ENCODE results near the gene CARD8. TPM values are rescaled to one million over a fixed set of nuclear protein-coding genes. Genes with fewer than 3 reads are reported as not detected.

Gene CARD8
- total and polyA plus RNA-seq, 8 donors, result 8.6 to 26.0 (median 16.8) TPM

- ATAC-seq, result no peak
- H3K4me3 ChIP-seq, result no peak overlapping the region
- peaks cover 0 to 24% (median 0%) of the 10 kb centered on the region in 3 donors for H3K36me3 ChIP-seq
- intact Hi-C loops (cut with DNase I), result no loop called here
- no peaks in the 10 kb centered on the region for H3K27me3 ChIP-seq
- DNase-seq, result no peak
- FAIRE-seq, result no peak
- no peaks in the 10 kb centered on the region for H3K4me1 ChIP-seq
- no peak for TF ChIP-seq CTCF (IDR thresholded peaks at IDR 0.05)
- WGBS, 2 donors, result 88 to 89% methylated on average over 12 of the region's 12 CpGs
- H3K27ac ChIP-seq, result no peak overlapping the region
- no peaks in the 10 kb centered on the region for H3K9me3 ChIP-seq
Observed at GRCh38 chr19:48158210-48158790, 97.4 kb downstream of the CARD8 start.

Other genes with a start within 250 kb of the CARD8 start
- not detected for gene CABP5, start 211.8 kb downstream of the CARD8 start, total RNA-seq
- not detected for gene CABP5, start 211.8 kb downstream of the CARD8 start, polyA plus RNA-seq
- 10 to 100 TPM in 3 of 6 donors, 1 to 10 TPM in 3; 2.9 to 13.6 (median 9.0) TPM for gene PLA2G4C, start 145.1 kb downstream of the CARD8 start, total RNA-seq
- gene PLA2G4C, start 145.1 kb downstream of the CARD8 start, polyA plus RNA-seq, result 10 to 100 TPM; 14.9 to 21.7 TPM
- 10 to 100 TPM; 10.1 to 23.5 (median 17.0) TPM for gene LIG1, start 85.6 kb downstream of the CARD8 start, total RNA-seq
- gene LIG1, start 85.6 kb downstream of the CARD8 start, polyA plus RNA-seq, result 10 to 100 TPM; 42.1 to 78.8 TPM
- gene ZSWIM9, start 85.2 kb downstream of the CARD8 start, total RNA-seq, result 1 to 10 TPM; 2.8 to 5.9 (median 4.0) TPM
- 1 to 10 TPM; 3.1 to 4.3 TPM for gene ZSWIM9, start 85.2 kb downstream of the CARD8 start, polyA plus RNA-seq
- gene ZNF114, start 14.2 kb upstream of the CARD8 start, total RNA-seq, result 1 to 10 TPM in 3 of 6 donors, under 1 TPM in 3; 0.16 to 2.0 (median 0.94) TPM
- under 1 TPM; 0.30 to 0.70 TPM for gene ZNF114, start 14.2 kb upstream of the CARD8 start, polyA plus RNA-seq
- gene EMP3, start 69.6 kb upstream of the CARD8 start, total RNA-seq, result 10 to 100 TPM in 2 of 6 donors, 1 to 10 TPM in 4; 2.5 to 14.9 (median 6.4) TPM
- gene EMP3, start 69.6 kb upstream of the CARD8 start, polyA plus RNA-seq, result 10 to 100 TPM; 17.6 to 23.8 TPM
- gene TMEM143, start 108.0 kb upstream of the CARD8 start, total RNA-seq, result 1 to 10 TPM; 3.3 to 7.3 (median 4.4) TPM
- gene TMEM143, start 108.0 kb upstream of the CARD8 start, polyA plus RNA-seq, result 10 to 100 TPM in 1 of 2 donors, 1 to 10 TPM in 1; 8.0 to 11.2 TPM
- 1 to 10 TPM in 1 of 6 donors, under 1 TPM in 3, not detected in 2; 0.19 to 1.1 (median 0.25) TPM for gene SYNGR4, start 108.5 kb upstream of the CARD8 start, total RNA-seq
- 10 to 100 TPM in 1 of 2 donors, under 1 TPM in 1; 0.91 to 16.4 TPM for gene SYNGR4, start 108.5 kb upstream of the CARD8 start, polyA plus RNA-seq
- 10 to 100 TPM; 58.7 to 99.0 (median 77.0) TPM for gene KDELR1, start 135.6 kb upstream of the CARD8 start, total RNA-seq
- gene KDELR1, start 135.6 kb upstream of the CARD8 start, polyA plus RNA-seq, result 100 to 1,000 TPM in 1 of 2 donors, 10 to 100 TPM in 1; 85.4 to 113 TPM
- gene GRIN2D, start 137.8 kb upstream of the CARD8 start, total RNA-seq, result under 1 TPM in 5 of 6 donors, not detected in 1; 0.04 to 0.66 (median 0.26) TPM
- gene GRIN2D, start 137.8 kb upstream of the CARD8 start, polyA plus RNA-seq, result under 1 TPM; 0.19 TPM
- 10 to 100 TPM; 13.0 to 23.1 (median 18.2) TPM for gene GRWD1, start 190.1 kb upstream of the CARD8 start, total RNA-seq
- gene GRWD1, start 190.1 kb upstream of the CARD8 start, polyA plus RNA-seq, result 10 to 100 TPM in 1 of 2 donors, 1 to 10 TPM in 1; 8.6 to 10.2 TPM
- under 1 TPM; 0.20 to 0.56 (median 0.37) TPM for gene KCNJ14, start 199.7 kb upstream of the CARD8 start, total RNA-seq
- gene KCNJ14, start 199.7 kb upstream of the CARD8 start, polyA plus RNA-seq, result under 1 TPM; 0.49 to 0.59 TPM
- 10 to 100 TPM; 25.4 to 39.2 (median 29.1) TPM for gene CYTH2, start 213.5 kb upstream of the CARD8 start, total RNA-seq
- 10 to 100 TPM; 51.7 to 54.2 TPM for gene CYTH2, start 213.5 kb upstream of the CARD8 start, polyA plus RNA-seq